ENCODE data around the gene SLC25A26.
"Not testable (repeated sequence)": the region's sequence is repeated elsewhere in the genome, so short reads cannot be mapped to it uniquely, and the experiment has no call there.

The SLC25A26 gene

DNA sequence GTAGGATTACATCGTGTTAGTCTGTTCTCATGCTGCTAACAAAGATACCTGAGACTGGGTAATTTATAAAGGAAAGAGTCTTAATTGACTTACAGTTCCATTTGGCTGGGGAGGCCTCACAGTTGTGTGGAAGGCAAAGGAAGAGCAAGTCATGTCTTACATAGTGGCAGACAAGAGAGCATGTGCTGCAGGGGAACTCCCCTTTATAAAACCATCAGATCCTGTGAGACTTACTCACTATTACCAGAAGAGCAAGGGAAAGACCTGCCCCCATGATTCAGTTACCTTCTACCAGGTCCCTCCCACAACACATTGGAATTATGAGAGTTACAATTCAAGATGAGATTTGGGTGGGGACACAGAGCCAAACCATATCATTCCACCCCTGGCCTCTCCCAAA is 3.4 kb downstream of the SLC25A26 start:
- TF ChIP-seq, protein P1, sequence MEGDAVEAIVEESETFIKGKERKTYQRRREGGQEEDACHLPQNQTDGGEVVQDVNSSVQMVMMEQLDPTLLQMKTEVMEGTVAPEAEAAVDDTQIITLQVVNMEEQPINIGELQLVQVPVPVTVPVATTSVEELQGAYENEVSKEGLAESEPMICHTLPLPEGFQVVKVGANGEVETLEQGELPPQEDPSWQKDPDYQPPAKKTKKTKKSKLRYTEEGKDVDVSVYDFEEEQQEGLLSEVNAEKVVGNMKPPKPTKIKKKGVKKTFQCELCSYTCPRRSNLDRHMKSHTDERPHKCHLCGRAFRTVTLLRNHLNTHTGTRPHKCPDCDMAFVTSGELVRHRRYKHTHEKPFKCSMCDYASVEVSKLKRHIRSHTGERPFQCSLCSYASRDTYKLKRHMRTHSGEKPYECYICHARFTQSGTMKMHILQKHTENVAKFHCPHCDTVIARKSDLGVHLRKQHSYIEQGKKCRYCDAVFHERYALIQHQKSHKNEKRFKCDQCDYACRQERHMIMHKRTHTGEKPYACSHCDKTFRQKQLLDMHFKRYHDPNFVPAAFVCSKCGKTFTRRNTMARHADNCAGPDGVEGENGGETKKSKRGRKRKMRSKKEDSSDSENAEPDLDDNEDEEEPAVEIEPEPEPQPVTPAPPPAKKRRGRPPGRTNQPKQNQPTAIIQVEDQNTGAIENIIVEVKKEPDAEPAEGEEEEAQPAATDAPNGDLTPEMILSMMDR (conservative IDR thresholded peaks at IDR 0.05), result no peak
- no peak overlapping the region for H3K27ac ChIP-seq

DNA sequence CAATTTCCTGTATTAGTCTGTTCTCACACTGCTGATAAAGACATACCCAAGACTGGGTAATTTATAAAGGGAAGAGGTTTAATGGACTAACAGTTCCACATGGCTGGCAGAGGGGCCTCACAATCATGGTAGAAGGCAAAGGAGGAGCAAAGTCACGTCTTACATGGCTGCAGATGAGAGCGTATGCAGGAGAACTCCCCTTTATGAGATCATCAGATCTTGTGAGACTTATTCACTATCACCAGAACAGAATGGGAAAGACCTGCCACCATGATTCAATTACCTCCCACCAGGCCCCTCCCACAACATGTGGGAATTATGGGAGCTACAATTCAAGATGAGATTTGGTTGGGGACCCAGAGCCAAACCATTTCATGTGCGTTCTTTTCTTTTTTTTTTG is 5.3 kb downstream of the SLC25A26 start:
- not testable (repeated sequence) for H3K27ac ChIP-seq

DNA sequence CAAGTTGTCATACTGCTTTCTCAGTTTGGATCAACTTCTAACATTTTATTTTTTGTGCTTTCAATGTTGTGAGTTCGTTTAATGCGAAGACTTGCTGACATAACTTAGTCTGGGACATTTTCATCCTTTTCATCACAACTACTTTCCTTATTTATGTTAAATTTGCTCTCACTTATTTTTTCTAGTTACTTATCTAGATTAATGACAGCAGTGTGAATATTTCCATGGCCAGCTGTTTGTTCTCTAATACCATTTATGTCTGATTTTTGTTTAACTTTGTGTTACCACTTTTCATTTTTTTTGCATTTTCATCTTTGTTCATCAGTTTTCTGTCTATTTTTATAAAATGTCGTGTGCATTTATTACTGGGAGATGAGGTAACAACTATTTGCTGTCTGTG is 6.2 kb downstream of the SLC25A26 start:
- H3K27ac ChIP-seq, result no peak overlapping the region
- TF ChIP-seq, protein P1 (conservative IDR thresholded peaks at IDR 0.05), result no peak

DNA sequence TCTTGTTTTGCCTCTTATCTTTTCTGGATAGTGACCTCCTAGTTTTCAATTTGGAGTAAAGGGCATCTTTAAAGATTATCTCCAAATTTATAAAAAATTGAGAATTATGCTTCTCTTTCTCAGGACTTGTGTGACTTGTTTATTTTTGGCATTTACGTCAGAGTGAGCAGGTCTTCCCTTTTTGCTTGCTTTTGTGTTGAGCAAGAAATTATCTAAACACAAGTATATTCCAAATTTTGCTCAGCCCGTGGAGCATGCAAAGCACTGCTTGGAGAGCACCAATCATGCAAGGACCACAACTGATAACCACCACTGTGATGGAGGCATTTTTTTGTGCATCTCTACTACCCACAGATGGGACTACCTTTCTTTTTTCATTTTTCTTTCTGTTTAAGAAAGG is 7.1 kb downstream of the SLC25A26 start:
- H3K27ac ChIP-seq, result no peak overlapping the region
- TF ChIP-seq, protein P1 (conservative IDR thresholded peaks at IDR 0.05), result no peak

DNA sequence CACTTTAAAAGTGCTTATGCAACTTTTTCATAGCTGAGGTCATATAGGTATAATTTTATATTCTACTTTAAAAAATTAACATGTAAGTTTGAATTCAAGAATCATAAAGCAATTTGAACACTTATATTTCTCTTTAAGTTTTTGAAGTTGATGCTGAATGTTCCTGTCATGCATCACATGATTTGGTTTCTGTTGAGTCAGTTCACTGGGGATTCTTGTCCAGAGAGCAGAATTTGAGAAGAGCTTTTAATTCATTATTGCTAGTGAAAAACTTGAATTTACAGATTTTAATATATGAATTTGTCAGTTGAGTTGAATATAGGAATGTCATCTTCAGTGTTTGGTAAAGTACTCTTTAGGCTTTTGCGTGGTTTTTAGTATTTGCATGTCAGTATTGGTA is 7.9 kb downstream of the SLC25A26 start:
- H3K27ac ChIP-seq, result no peak overlapping the region
- TF ChIP-seq, protein P1 (conservative IDR thresholded peaks at IDR 0.05), result no peak

DNA sequence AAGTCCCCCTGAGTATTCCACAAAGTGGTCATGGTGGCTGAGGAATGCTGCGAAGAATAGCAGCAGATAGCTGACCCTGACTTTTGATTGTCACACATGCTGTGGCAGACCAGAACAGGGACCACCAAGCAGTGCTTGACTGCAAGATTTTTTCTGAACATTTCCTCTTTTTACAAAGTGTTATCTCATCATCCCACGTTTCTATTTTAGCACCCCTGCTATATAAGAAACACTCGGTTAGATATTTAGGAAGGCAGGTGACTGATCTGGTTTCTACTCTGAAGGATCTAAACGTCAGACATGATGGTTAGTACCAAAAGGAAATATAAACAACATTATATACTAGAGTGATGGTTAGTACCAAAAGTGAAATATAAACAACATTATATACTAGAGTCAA is 9.1 kb downstream of the SLC25A26 start:
- H3K27ac ChIP-seq, result no peak overlapping the region
- TF ChIP-seq, protein P1 (conservative IDR thresholded peaks at IDR 0.05), result no peak

DNA sequence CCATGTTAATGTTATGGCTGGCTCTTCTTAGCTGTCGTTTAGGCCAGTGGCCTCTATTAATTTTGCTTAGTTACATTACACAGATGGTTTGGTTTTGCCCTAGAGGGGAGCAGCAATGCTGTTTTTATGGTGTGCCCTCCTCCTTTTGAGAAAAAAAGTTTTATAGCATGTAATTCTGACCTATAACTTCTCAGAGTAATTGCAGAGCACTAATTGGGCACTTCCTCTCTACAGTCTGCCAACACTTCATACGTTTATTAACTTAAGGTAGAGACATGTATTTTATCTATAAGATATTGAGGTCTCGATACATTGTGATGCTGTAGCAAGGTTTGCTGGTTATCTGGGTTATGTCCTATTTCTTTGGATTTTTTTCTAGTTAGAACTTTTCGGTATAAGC is 12.2 kb downstream of the SLC25A26 start:
- no peak overlapping the region for H3K27ac ChIP-seq
- TF ChIP-seq, protein P1 (conservative IDR thresholded peaks at IDR 0.05), result no peak

DNA sequence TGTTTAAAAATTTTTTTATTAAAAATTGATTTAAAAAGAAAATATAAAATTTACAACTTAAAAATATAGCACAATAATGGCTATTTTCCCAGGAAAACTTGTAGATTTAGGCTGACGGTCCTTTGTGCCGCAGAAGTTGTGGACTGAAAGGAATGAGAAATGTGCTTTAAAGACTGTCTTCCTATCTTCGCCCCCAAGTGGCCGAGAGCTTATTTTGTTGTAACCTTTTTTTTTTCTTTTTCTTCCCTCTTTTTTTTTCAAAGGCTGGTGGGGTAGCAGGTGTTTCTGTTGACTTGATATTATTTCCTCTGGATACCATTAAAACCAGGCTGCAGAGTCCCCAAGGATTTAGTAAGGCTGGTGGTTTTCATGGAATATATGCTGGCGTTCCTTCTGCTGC is 15.5 kb downstream of the SLC25A26 start:
- TF ChIP-seq, protein P1 (conservative IDR thresholded peaks at IDR 0.05), result peak; percentile 27; the same call in 1 of the 2 replicates
- no peak overlapping the region for H3K27ac ChIP-seq
